HG03575 (cell line): ENCODE data around the gene BAD.

Experiments used
- ATAC-seq: cut with Tn5 transposase; IDR thresholded peaks from one replicate; pipeline ENCODE4 v1.9.1; 2021; ENCODE audit not compliant: unreplicated experiment, insufficient number of reproducible peaks, low FRiP score; ENCODE audit errors: extremely low read depth

Gene BAD

DNA sequence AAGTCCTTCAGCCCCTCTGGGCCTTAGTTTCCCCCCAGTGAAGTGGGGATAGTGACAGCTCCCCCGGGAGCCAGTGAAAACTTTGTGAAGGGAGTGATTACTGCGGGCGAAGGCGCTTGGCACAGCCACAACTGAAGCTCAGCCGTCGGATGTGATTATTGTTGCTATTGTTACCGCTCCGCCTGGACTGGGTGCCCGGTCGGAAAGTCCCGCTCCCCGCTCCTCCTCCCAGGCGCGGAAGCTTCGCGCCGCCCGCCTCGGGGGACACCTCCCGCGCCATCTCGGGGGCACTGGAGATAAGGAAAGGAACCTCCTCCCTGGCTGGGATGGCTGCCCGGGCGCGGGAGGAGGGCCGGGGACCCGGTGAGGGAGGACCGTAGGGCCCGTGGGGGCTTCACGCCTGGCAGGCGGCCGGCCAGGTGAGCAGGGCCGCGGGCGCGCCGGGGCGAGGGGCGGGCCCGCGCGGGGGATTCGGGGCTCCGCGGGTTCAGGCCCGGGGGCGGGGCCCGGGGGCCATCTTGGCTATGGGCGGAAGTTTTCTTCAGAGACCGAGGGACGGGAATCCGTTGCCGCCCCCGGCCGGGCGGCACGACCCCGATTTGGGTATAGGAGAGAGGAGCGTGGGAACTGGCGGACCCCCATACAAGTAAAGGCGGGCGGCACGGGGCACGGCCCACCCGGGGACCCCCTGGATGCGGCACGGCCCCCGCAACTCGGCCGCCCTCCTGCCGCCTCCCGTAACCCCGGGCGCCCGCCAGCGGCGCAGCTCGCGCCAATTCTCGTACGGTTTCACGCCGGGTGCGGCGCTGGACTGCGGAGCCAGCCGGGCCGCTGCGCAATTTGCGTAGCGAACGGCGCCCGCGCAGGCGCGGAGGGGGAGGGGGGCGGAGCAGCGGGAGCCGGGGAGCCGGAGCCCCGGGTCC, 758 bp upstream of the BAD start, which contains the start of gene GPR137:
Gene GPR137 (plus strand): TSS at position 887 of the 923 bp plus-strand sequence. CDS start 677 bp downstream, outside the sequence.
- no peak for ATAC-seq

DNA sequence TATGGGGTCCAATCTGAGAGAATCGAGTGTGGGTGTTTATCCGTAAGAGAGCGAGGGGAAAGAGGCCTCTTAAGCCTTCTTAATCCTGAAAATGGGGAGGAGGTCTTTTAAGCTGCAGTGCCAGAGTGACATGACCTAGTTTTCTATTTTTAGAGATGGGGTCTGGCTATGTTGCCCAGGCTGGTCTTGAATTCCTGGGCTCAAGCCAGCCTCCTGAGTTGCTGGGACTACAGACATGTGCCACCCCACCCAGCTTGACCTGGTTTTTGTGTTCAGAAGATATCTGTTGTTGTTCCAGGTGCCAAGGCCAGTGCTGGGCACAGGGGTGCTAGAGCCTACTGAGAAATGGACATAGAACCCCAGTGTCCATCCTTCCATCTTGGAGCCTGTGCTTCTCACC, 1.4 kb downstream of the BAD start:
- ATAC-seq = no peak

DNA sequence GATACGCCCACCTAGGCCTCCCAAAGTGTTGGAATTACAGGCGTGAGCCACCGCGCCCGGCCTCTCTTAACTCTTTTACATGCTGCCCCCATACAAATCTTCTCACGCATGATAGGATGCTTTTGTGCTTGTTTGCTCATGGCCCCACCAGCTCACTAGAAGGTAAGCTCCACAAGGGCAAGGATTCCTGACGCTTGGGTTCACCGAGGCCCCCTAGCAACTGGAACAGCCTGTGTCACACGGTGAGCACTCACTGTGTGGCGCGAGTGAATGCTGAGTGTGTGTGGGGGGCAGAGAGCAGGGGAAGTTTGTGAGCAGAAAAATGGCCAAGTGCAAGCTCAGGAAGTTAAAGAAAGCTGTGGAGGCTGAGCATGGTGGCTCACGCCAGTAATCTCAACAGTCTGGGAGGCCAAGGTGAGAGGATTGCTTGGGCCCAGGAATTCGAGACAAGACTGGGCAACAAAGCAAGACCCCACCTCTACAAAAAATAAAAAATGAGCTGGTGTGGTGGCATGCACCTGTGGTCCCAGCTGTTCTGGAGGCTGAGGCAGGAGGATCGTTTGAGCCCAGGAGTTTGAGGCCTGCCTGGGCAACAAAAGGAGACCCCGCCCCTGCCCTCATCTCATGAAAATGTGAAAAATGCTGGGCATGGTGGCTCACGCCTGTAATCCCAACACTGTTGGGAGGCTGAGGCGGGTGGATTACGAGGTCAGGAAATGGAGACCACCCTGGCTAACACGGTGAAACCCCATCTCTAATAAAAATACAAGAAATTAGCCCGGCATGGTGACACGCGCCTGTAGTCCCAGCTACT, 2.3 kb downstream of the BAD start:
- no peak for ATAC-seq

DNA sequence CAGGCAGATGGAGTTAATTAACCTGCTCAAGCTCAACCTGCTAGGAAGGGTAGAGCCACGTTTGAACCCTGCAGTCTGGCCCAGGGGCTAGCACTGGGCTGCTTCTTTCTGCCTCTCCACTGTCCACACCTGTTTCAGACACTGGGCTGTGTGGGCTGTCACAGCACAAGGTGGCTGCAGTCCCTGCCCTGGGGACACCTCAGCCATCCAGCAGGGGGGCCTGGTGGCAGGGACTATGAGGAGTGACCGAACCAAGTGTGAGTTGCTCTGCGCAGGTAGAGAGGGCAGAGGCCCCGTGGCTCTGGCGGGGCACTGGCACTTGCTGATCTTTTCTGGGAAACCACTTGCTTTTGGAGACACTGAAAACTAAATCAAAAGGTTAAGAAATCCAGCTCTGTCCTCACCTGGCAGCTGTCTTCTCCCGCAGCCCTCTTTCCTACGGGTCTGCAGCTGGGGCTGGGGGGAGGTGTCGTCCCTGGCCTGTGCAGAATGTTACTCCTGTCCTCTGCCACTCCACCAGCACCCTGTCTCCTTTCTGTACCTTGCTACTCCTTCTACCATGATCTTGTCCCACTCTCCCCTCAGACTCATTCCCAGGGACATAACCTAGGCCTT, 5.8 kb downstream of the BAD start:
- no peak for ATAC-seq

DNA sequence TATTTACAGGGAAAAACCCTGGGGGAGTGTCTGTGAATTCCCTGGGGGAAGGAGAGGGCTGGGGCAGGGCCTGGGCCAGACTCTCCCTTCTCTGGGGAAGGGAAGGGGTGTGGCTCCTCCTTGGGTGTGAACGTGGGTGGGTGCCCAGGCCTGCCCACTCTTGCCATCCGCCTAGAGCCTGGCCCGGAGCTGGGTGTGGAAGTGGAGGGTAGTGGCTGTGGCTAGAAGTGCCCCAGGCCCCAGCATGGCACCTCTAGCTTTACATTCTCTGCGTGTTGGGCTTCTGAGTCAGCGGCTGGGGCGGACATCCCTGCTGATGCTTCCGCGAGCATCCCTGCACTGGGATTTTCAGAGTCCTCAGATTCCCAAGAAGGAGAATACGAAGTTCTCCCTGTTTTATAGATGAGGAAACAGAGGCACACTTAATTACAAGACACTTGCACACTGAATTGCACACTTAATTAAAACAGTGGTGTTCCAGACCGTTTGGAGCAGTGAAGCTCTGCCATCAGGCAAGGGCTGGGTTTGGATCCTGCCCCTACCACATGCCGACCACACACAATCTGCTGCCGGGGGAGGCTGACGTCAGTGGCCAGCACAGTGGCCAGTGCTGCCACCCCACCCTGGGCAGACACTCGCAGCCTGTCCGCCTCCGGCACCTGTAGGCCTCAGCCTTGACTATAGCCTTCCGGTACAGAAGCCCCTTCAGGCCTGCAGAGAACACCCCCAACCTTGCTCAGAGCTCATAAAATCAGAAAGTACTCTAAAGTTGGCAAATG, 7.6 kb downstream of the BAD start:
- no peak for ATAC-seq

DNA sequence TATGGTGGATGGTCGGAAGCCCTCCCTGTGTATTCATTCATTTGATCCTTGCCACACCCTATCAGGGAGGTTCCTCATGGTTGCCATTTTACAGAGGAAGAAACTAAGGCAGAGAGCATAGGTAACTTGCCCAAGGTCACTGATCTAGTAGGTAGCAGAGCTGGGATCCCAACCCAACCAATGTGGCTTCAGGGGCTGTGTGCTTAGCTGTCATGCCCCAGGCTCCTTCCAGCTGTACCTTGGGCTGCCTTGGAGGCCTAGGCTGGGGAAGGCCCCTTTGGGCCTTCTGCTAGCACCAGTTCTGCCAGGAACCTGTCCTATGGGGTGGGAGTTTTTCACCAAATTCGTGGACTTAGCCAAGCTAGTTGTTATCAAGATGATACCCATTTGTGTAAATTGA, 8.6 kb downstream of the BAD start:
- no peak for ATAC-seq

DNA sequence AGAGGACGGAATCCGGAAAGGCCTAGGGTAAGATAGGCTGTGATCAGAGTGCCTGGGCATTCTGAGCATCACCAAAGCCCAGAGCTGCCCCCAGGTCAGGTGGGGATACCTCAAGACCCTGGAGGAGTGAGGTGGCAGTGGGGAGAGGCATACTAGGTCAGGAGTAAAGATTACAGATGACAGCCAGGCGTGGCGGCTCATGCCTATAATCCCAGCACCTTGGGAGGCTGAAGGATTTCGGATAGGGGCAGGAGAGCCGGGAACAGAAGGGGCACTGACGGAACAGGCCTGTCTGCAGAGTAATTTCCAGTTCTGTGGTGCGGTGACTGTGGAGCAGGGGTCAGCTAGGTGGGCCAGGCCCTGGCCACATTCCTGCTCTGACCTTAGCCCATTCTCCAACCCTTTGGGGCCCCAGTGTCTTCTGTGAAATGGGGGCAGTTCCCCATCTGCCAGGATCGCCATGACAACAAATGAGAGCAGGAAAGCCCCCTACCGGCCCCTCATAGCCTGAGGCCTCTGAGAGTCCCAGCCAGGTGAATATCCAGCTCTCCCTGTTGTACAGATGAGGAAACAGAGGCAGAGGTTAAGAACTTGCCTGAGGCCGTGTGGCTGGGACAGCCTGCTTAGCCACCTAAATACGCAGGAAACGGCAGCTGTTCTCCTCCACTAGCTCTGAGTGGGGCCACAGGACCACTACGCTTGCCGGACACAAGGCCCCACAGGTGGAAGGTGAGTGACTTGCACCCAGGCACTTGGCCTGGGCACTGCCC, 9.2 kb downstream of the BAD start:
- no peak for ATAC-seq

DNA sequence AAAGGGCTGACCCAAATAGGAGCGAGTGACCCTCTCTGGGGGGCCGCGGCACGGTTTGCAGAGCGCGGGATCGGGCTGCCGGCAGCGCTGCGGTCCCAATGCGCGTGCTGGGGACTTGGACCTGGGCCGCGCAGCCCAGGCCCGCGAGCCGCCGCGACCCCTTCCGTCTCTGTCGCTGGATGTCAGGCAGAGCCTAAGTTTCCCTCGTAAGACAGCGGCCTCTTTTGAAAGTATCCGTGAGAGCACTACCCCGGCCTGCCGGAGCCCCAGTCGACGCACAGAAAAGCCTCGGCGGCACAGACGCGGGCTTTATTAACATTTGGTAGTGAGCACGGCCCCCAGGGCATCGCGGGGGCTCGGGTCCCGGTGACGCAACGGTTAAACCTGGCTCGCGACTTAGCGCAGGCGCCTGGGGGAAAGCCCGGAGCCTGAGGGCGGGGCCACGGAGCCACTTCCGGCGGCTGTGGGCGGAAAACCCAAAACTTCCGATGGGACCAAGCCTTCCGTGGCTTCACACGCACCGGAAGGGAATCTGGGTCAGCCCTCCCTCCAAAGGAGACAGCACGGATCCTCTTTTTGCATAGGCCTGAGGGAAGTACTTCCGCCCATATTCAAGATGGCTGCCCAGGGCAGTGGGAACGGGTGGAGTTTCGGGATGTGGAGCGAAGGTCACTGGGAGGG, 14.8 kb downstream of the BAD start:
- ATAC-seq = peak; percentile 45

DNA sequence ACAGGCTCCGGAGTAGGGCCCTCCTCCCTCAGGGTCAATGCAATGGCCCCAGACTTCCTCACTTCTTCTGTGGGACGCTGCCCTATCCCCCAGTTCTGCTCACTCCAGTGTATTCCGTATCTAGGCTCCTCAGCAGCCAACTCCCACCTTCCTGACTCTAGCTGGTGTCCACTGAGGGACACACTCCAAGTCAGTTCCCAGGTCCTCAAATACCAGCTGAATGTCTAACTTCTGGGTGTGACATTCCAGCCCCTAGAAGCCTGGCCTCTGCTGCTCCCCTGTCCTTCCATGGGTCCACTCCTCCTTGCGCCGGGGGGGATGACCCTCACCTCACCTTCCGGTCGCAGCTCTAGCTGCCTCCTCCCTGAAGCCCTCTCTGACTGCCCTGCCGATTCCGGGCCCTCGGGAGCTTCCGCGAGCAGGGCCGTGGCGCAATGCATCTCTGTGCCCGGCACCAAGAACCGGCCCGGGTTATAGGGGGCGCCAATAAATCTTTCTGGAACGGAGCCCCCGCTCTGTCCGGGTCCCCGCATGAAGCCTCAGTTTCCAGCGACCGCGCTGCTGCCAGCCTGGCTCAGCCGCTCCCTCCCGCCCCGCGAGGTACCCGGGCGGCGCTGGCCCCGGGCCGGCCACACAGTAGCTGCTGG, 15.4 kb downstream of the BAD start:
- no peak for ATAC-seq

DNA sequence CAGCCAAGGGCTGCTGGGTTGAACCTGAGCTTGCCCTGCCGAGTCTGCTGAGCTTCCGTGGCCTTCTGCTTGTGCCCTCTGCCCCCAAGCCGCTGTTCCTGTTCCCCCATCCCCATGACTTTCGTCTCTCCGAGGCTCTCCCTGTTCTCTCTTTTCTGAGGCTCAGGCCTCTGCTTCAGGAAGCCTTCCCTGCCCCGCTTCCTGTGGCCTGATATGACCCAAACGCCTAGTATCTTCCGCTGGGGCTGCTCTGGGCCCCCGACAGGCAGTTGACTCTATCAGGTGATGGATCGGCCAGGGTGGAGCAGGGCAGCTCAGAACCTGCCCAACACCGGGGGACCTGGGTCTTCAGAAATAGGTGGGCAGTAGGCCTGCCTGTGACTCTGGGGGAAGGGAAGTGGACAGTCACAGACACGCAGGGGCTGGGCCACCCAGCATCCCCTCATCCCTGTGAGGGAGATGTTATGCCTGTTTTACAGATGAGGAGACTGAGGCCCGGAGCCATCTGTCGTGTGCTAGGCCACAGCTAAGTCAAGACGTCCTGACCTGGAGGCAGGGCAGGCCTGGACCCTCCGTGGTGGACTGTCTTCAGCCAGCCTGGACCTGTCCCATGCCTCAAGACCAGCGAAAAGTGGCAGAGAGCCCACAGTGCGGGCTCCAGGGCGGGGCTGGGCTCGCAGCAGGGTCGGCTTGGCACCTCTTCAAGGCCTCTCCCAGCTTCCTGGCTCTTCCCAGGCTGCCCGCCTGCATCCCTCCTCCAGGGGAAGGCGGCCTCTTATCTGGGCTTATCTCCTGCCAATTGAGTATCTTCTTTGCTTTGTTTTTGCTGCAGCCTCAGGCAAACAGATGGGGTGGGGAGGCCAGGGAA, 16.2 kb downstream of the BAD start:
- no peak for ATAC-seq

DNA sequence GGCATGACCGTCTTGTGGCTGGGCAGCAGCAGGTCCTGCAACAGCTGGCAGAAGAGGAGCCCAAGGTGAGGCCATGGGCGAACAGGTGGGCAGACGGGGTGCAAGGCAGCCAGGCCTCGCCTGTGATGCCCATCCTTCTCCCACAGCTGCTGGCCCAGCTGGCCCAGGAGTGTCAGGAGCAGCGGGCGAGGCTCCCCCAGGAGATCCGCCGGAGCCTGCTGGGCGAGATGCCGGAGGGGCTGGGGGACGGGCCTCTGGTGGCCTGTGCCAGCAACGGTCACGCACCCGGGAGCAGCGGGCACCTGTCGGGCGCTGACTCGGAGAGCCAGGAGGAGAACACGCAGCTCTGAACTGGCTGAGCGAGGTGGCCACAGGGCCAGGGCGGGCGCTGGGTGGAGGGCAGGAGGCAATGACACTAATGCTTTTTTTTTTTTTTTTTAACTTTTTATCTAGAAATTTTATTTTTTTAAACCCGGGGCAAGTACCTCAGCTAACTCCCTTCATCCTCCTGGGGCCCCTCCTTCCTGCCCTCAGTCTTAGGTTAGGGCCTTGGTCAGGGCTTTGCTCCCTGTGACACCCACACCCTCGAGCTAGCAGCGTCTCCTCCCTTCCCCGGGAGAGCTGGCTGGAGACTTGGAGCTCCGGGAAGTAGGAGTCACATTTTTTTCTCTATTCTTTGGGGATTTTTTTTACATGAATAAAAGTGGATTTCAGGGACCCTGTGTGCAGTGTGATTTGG, 17.1 kb downstream of the BAD start:
- ATAC-seq = no peak

DNA sequence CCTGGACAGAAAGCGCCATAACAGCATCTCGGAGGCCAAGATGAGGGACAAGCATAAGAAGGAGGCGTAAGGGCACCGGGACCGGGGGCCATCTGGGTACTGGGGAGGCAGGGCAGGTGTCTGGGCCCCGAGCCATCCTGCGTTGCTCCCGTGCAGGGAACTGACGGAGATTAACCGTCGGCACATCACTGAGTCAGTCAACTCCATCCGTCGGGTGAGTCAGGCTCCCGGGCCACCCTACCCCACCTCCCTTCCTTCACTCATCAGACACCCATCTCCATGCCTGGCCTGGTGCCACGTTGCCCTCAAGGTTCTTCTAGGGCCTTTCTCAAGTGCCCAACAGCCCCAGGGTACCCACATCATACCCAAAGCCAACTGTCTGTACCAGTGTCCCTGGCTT, 18.1 kb downstream of the BAD start:
- ATAC-seq = no peak

DNA sequence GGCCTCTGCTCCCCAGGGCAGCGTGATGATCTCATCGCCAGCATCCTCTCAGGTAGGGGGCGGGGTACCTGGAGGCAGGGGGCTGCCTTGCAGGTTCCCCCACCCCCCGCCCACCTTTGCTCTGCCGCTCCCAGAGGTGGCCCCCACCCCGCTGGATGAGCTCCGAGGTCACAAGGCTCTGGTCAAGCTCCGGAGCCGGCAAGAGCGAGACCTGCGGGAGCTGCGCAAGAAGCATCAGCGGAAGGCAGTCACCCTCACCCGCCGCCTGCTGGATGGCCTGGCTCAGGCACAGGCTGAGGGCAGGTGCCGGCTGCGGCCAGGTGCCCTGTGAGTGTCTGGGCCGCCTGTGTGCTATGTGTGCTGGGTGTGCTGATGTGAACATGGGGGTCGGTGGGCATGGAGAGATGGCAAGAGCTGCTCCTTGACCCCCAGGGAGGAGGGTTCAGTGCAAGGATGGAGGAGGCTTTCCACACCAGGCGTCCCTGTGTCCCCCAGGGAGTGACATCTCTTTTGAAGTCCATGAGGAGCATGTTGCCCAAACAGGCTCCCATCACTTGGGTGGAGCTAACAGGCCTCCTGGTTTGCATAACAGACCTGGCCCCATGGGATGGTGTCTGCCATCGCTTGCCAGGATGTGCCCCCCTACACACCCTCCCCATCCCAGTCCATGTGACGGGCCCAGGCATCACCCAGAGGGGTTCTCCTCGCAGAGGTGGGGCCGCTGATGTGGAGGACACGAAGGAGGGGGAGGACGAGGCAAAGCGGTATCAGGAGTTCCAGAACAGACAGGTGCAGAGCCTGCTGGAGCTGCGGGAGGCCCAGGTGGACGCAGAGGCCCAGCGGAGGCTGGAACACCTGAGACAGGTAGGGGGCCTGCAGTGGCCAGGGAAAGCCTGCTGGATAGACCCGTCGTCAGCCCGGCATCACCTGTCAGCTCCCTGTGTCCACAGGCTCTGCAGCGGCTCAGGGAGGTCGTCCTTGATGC, 19.0 kb downstream of the BAD start:
- no peak for ATAC-seq

DNA sequence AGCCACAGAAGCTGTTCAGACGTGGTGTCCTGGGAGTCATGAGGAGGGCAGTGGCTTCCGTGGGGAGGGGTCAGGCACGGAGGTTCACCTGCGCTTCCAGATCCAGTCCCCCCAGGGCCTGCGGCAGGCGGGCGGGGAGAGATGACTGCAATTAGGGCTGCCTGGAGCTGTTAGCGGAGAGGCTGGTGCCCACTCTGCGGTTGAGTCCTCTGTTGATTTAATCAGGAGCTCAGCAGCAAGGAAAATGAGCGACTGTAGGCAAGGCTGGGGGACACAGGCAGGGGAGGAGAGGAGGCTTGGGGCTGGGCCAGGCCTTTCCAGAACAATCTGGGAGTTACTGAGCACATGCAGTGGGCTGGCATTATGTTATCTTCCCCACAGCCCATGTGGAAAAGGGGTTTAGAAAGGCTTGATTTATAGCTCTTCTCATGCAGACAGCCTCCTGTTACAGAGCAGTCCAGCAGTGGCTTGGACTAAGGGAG, 20.1 kb downstream of the BAD start:
- ATAC-seq = no peak

DNA sequence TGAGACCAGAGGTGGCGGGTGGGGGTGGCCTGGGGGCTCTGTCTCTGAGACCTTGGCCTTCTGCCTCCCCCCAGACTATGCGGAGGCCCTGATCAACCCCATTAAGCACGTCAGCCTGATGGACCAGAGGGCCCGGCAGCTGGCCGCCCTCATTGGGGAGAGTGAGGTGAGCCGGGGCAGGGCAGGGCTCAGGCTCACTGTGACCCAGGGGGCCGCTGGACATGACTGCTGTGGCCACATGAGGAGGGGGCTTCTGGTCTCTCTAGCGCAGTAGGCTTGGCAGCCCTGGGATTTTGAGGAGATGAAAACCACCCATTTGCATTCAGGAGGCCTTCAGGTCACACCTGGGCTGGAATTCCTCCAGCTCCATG, 20.5 kb downstream of the BAD start:
- ATAC-seq = no peak
